ENCODE data around the gene UBE4B.

GRCh38 chr1:10106241-10106640 lies 73.5 kb downstream of the UBE4B start:
- TF ChIP-seq POLR2A (IDR thresholded peaks at IDR 0.05) (no peak), CTCF (IDR thresholded peaks at IDR 0.05) (no peak), POLR2AphosphoS5 (IDR thresholded peaks at IDR 0.05) (no peak)

Measured in sigmoid colon (tissue), 4 donors.